Transverse colon (tissue), 4 donors: ENCODE data around the gene STOX1. TPM values are rescaled to one million over a fixed set of nuclear protein-coding genes. Genes with fewer than 3 reads are reported as not detected.

Experiments used
- DNase-seq: peaks from one replicate; pipeline ENCODE4 v3.0.0-alpha.2; 2019
- H3K27ac ChIP-seq, 4 donors: fragments of 200-600 bp; sonication (generic); 2 replicates each; pipeline ENCODE4 v1.5.1; 2016 to 2018; ENCODE audit warnings: inconsistent platforms in 4 of 4
- H3K27me3 ChIP-seq: fragments of 200-600 bp; sonication (generic); 2 replicates; pipeline ENCODE4 v1.5.1; 2017; ENCODE audit warnings: inconsistent platforms
- H3K36me3 ChIP-seq, 4 donors: fragments of 200-600 bp; sonication (generic); 2 replicates each; pipeline ENCODE4 v1.5.1; 2017 to 2019; ENCODE audit warnings: inconsistent platforms in 4 of 4
- H3K4me1 ChIP-seq, 4 donors: fragments of 200-600 bp; sonication (generic); 2 replicates each; pipeline ENCODE4 v1.5.1; 2017 to 2020; ENCODE audit warnings: inconsistent platforms in 4 of 4
- H3K4me3 ChIP-seq, 4 donors: fragments of 200-600 bp; sonication (generic); 1 replicate in 1 of 4; 2 replicates in 3 of 4; pipeline versions ENCODE4 v1.5.1 to v1.6.1; 2017 to 2019; ENCODE audit warnings: inconsistent platforms in 4 of 4
- H3K9me3 ChIP-seq, 2 donors: fragments of 200-600 bp; sonication (generic); 2 replicates each; pipeline ENCODE4 v1.5.1; 2017 to 2019; ENCODE audit warnings: inconsistent platforms in 2 of 2
- CTCF ChIP-seq, 5 experiments: fragments of 200-600 bp in 3 of 5; fragments of 450-650 bp in 2 of 5; sonication (generic) in 3 of 5; IDR thresholded peaks; 1 replicate in 2 of 5; 2 replicates in 3 of 5; pipeline ENCODE4 v1.5.1; 2016 to 2017; ENCODE audit warnings: antibody characterized with exemption in 5 of 5, inconsistent platforms in 3 of 5, mild to moderate bottlenecking in 2 of 5, moderate library complexity in 1 of 5
- EP300 ChIP-seq: sonication (generic); formaldehyde crosslinking; IDR thresholded peaks from one replicate; pipeline ENCODE4 v1.6.1; 2017; ENCODE audit warnings: antibody characterized with exemption, low read depth
- POLR2A ChIP-seq: fragments of 450-650 bp; IDR thresholded peaks from one replicate; pipeline ENCODE4 v1.6.1; 2016; ENCODE audit warnings: antibody characterized with exemption, mild to moderate bottlenecking, moderate library complexity
- POLR2AphosphoS5 ChIP-seq, 3 donors: sonication (generic); formaldehyde crosslinking; IDR thresholded peaks; one replicate each; pipeline ENCODE4 v1.6.1; 2016; ENCODE audit warnings: antibody characterized with exemption in 3 of 3
- WGBS, 2 donors: methylation state at CpG; one replicate each; pipeline ENCODE4 v1.1.5; 2018; ENCODE audit warnings: low coverage in 1 of 2; 5-methylcytosine and 5-hydroxymethylcytosine counted together
- in situ Hi-C, 4 donors: fragments of 200-750 bp; cut with MboI; loops; one replicate each; pipeline versions ENCODE4 v1.15.0 to v1.15.1; 2017; ENCODE audit warnings: low sequenced_read_pairs in 3 of 4, low pct_ligation_motif_present in 1 of 4, low pct_unique_long_range_greater_than_20kb in 1 of 4
- intact Hi-C: fragments of 100-400 bp; cut with DNase I; formaldehyde crosslinking; loops from one replicate; pipeline ENCODE4 v1.15.1; 2023; ENCODE audit warnings: low total_unique reads
- total RNA-seq, 4 donors: library from RNA; depleted of rRNA; stranded (reverse); fragments of >200 nt; gene quantifications; one replicate each; pipeline ENCODE4 v1.1.0, GENCODE V29; 2016

Gene STOX1
- total RNA-seq, 4 donors from 2014 or later: 0.40 to 2.0 (median 1.4) TPM

DNA sequence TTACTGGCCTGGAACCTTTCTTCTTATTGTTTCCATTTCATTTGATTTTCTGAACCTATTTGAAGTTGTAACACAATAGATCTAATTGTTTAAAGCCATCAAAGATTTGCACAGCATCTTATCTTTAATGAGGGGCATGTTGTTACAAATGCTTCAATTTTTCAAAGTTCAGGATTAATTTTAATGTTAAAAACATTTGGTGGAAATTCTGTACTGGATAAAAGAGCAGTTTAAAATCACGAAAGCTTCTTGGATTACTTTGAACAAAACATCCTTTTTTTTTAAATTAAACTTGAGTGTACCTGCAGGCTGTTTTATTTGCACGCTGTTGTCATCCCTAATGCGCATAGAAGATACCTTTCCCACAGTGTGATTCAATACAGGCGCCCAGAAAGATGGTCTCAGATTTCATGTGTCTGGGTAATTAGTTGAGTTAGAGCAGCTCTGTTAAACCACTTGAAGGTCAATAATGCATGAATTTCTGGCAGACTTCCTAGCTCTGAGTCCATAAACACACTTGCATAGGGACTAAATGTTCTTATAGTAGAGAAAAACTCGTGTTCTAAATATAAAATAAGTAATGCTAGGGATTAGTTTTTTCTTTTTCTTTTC lies 44.5 kb downstream of the STOX1 start:
- H3K4me1 ChIP-seq: peaks cover 3 to 25% (median 6%) of the 10 kb centered on the region in 4 donors
- H3K27ac ChIP-seq: peak overlapping the region; percentile 2 to 41 (median 22)
- H3K27me3 ChIP-seq: no peaks in the 10 kb centered on the region
- no peak overlapping the region for H3K4me3 ChIP-seq
- no peak for DNase-seq
- 57% methylated on average over 3 to 5 of the region's 5 CpGs for WGBS, 2 donors
- intact Hi-C loops: no loop called here
- no peaks in the 10 kb centered on the region for H3K36me3 ChIP-seq
- no peaks in the 10 kb centered on the region for H3K9me3 ChIP-seq
- TF ChIP-seq POLR2AphosphoS5 (IDR thresholded peaks at IDR 0.05): peak in 1 of 3 donors; percentile 15
- no peak for TF ChIP-seq CTCF (IDR thresholded peaks at IDR 0.05)
- in situ Hi-C loops: no loop called here

DNA sequence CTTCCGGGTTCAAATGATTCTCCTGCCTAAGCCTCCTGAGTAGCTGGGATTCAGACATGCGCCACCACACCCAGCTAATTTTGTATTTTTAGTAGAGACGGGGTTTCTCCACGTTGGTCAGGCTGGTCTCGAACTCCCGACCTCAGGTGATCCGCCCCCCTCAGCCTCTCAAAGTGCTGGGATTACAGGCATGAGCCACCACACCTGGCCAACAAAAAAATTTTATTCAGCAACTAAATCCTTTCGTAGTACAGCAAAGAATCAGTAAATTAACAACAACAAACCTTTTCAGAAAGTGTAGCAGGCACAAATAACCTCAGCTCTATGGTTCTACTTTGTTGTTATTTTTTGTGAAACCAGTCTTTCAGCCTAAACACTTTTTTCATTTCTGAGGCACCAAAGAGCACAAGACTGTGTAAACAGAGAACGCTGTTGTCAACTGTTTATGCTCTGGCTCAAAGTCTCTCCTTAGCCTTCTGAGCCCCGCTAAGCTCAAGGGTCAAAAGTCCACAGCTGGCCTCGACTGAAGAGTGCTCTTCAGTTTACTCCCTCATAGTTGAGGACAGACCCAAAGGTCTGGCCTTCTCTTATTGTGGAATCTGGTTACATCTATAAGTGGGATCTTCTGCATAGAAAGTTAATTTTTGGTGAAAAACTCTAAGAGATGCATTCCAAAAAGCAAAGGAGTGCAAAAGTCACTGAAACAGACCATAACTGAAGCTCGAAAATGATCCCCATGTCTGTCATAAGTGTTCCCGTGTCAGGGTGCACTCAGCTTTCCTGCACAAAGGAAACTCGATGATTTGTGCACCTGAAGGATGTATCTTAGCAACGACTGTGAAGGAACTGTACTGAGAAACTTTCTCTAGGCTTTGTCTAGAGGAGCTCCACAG lies 49.2 kb downstream of the STOX1 start:
- H3K27me3 ChIP-seq: no peaks in the 10 kb centered on the region
- H3K4me1 ChIP-seq: peaks cover 3 to 45% (median 15%) of the 10 kb centered on the region in 4 donors
- intact Hi-C loops: no loop called here
- peak overlapping the region; percentile 41 to 69 (median 64) for H3K27ac ChIP-seq
- no peaks in the 10 kb centered on the region for H3K36me3 ChIP-seq
- WGBS, 2 donors: 46 to 56% methylated on average over 10 to 15 of the region's 15 CpGs
- DNase-seq: peak; percentile 55
- peak in 2 of 3 donors; percentile 25 to 55 for TF ChIP-seq POLR2AphosphoS5 (IDR thresholded peaks at IDR 0.05)
- TF ChIP-seq CTCF (IDR thresholded peaks at IDR 0.05): no peak
- H3K4me3 ChIP-seq: no peak overlapping the region
- in situ Hi-C loops: loop anchor here in 2 of 4 donors (25.0 kb wide), 1 partner anchor 314 kb away; the partner anchor contains the start of gene TET1 (in 2 of the 2)
- H3K9me3 ChIP-seq: no peaks in the 10 kb centered on the region

DNA sequence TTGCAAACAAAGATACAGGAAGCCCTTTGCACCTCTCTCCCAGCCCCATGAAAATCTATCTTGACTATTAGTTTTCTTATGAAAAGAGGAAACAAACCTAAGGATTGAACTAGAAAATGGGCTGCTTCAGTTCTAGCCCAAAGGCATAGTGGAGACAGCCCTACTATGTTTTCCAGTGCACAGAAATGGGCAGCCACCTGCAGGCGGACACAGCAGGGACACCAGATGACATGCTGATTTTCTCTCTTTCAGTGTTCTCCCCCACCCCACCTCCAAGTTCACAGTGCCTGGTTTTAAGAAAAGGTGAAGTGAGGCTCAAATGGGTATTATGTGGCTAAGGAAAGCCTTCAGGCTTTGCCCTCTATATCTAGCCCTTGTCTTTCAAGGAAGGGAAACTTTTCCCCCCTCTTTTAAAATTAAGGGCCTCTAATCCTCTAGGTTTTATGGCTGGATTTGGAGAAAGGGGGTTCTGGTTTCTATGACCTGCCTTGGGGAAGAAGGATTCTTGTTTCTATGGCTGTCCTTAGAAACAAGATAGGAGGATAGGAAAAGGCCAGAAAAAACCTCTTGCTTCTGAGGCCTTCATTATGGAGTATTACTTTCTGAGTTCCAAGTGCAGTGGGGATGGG lies 50.3 kb downstream of the STOX1 start:
- 100% methylated on average over 1 of the region's 1 CpG; no CpG with 5 or more reads in 1 of the 2 donors for whole genome bisulfite sequencing, 2 donors
- no peaks in the 10 kb centered on the region for H3K27me3 ChIP-seq
- H3K4me1 ChIP-seq: peaks cover 3 to 38% (median 13%) of the 10 kb centered on the region in 4 donors
- no peaks in the 10 kb centered on the region for H3K36me3 ChIP-seq
- no peaks in the 10 kb centered on the region for H3K9me3 ChIP-seq
- in situ Hi-C loops: loop anchor here in 2 of 4 donors (25.0 kb wide), 1 partner anchor 315 kb away; the partner anchor contains the start of gene TET1 (in 2 of the 2)
- intact Hi-C loops: no loop called here
- peak overlapping the region in 2 of 4 donors; percentile 60 to 67 for H3K27ac ChIP-seq
- H3K4me3 ChIP-seq: no peak overlapping the region
- no peak for DNase-seq
- TF ChIP-seq POLR2A (no peak), CTCF (IDR thresholded peaks at IDR 0.05) (no peak), EP300 (no peak), POLR2AphosphoS5 (IDR thresholded peaks at IDR 0.05) (no peak)

GRCh38 chr10:68878496-68878895 lies 51.2 kb downstream of the STOX1 start:
- TF ChIP-seq POLR2AphosphoS5 (IDR thresholded peaks at IDR 0.05) (no peak), EP300 (no peak), CTCF (IDR thresholded peaks at IDR 0.05) (no peak), POLR2A (no peak)
- Histone ChIP-seq H3K27ac (peak overlapping the region in 3 of 4 donors; percentile 12 to 63 (median 51)), H3K36me3 (no peaks in the 10 kb centered on the region), H3K9me3 (no peaks in the 10 kb centered on the region), H3K4me1 (peaks cover 3 to 36% (median 13%) of the 10 kb centered on the region in 4 donors), H3K4me3 (no peak overlapping the region), H3K27me3 (no peaks in the 10 kb centered on the region)
- DNase-seq: no peak
- in situ Hi-C loops: loop anchor here in 2 of 4 donors (25.0 kb wide), 1 partner anchor 316 kb away; the partner anchor contains the start of gene TET1 (in 2 of the 2)
- intact Hi-C loops: no loop called here
